ENCODE measurements around the gene CDH23. TPM values are rescaled to one million over a fixed set of nuclear protein-coding genes. Genes with fewer than 3 reads are reported as not detected.
A peak's percentile ranks its signal among the peaks of the same experiment; 100 is the strongest.

CDH23 gene
- total and polyA plus RNA-seq, 2 donors (not counting 1 experiment from before 2014, with no cell fraction given) = 0.01 to 0.17 TPM

GRCh38 chr10:71726580-71727104 lies 329.9 kb downstream of the CDH23 start:
- TF ChIP-seq EZH2 (IDR thresholded peaks at IDR 0.05; ENCODE audit: low read length, missing control alignments) = no peak
- no peak for TF ChIP-seq CTCF (conservative IDR thresholded peaks at IDR 0.05 in 1 of 2, IDR thresholded peaks at IDR 0.05 in 1 of 2; ENCODE audit: low read depth in 1 of 2, low read length in 2 of 2)
- Histone ChIP-seq H3K36me3 (ENCODE audit: control insufficient read depth, insufficient read depth, low read length) (no peaks in the 10 kb centered on the region), H3K4me3 (replicated peaks in 1 of 4; ENCODE audit: control extremely low read depth in 1 of 4, insufficient read depth in 1 of 4, low read depth in 3 of 4, low read length in 4 of 4) (no peak overlapping the region), H3K4me2 (ENCODE audit: extremely low read depth, insufficient read depth, low read length) (no peak overlapping the region), H3K9ac (ENCODE audit: insufficient read depth, low read length) (no peak overlapping the region), H3K27me3 (ENCODE audit: control insufficient read depth, insufficient read depth, low read length) (peaks cover 3% of the 10 kb centered on the region), H3K27ac (ENCODE audit: insufficient read depth, low read length) (no peak overlapping the region), H3K9me3 (ENCODE audit: control insufficient read depth, insufficient read depth, low read depth, low read length) (no peaks in the 10 kb centered on the region), H4K20me1 (ENCODE audit: control insufficient read depth, extremely low read depth, insufficient read depth, low read length) (no peaks in the 10 kb centered on the region), H3K4me1 (ENCODE audit: control insufficient read depth, extremely low read depth, insufficient read depth, low read length) (peaks cover 7% of the 10 kb centered on the region), H3K79me2 (ENCODE audit: control insufficient read depth, insufficient read depth, low read length) (no peaks in the 10 kb centered on the region), H2AFZ (ENCODE audit: low read length) (no peak overlapping the region)
- no peak for DNase-seq (ENCODE audit: low read depth in 2 of 2)

DNA sequence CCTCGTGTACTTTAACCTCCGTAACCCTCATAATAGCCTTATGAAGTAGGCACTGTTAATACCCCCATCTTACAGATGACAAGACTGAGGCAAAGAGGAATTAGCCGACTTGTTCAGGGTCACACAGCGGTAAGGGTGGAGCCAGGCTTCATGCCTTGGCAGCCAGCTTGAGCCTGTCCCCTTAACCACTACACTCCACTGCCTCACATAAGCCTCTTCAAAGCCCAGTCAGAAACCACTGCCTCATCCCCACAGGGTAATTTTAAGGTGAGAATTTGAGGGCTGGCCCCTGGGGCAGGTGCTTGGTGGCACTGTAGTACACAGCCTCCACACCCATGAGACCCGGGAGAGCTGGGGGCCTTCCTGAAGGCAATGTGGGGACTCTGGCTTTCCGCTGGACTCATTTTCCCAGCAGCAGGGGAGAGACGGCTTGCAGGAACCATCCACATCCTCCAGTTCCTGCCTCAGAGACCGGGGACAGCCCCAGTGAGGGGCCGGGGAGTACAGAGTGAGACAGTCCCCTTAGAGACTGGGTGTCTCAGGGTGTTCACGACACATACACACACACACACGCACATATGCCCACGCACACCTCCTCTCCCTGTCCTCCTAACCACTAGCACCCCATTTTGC lies 330.5 kb downstream of the CDH23 start:
- H3K4me3 ChIP-seq (replicated peaks in 1 of 4; ENCODE audit: control extremely low read depth in 1 of 4, insufficient read depth in 1 of 4, low read depth in 3 of 4, low read length in 4 of 4) = no peak overlapping the region
- peaks cover 3% of the 10 kb centered on the region for H3K27me3 ChIP-seq (ENCODE audit: control insufficient read depth, insufficient read depth, low read length)
- no peaks in the 10 kb centered on the region for H4K20me1 ChIP-seq (ENCODE audit: control insufficient read depth, extremely low read depth, insufficient read depth, low read length)
- peak overlapping the region; percentile 44 for H3K4me2 ChIP-seq (ENCODE audit: extremely low read depth, insufficient read depth, low read length)
- H3K36me3 ChIP-seq (ENCODE audit: control insufficient read depth, insufficient read depth, low read length) = no peaks in the 10 kb centered on the region
- H3K9ac ChIP-seq (ENCODE audit: insufficient read depth, low read length) = no peak overlapping the region
- no peak overlapping the region for H3K27ac ChIP-seq (ENCODE audit: insufficient read depth, low read length)
- TF ChIP-seq EZH2 (IDR thresholded peaks at IDR 0.05; ENCODE audit: low read length, missing control alignments) = no peak
- no peak for TF ChIP-seq CTCF (conservative IDR thresholded peaks at IDR 0.05 in 1 of 2, IDR thresholded peaks at IDR 0.05 in 1 of 2; ENCODE audit: low read depth in 1 of 2, low read length in 2 of 2)
- H3K9me3 ChIP-seq (ENCODE audit: control insufficient read depth, insufficient read depth, low read depth, low read length) = no peaks in the 10 kb centered on the region
- no peak for DNase-seq (ENCODE audit: low read depth in 2 of 2)
- H2AFZ ChIP-seq (ENCODE audit: low read length) = no peak overlapping the region
- no peaks in the 10 kb centered on the region for H3K79me2 ChIP-seq (ENCODE audit: control insufficient read depth, insufficient read depth, low read length)
- peaks cover 7% of the 10 kb centered on the region for H3K4me1 ChIP-seq (ENCODE audit: control insufficient read depth, extremely low read depth, insufficient read depth, low read length)

DNA sequence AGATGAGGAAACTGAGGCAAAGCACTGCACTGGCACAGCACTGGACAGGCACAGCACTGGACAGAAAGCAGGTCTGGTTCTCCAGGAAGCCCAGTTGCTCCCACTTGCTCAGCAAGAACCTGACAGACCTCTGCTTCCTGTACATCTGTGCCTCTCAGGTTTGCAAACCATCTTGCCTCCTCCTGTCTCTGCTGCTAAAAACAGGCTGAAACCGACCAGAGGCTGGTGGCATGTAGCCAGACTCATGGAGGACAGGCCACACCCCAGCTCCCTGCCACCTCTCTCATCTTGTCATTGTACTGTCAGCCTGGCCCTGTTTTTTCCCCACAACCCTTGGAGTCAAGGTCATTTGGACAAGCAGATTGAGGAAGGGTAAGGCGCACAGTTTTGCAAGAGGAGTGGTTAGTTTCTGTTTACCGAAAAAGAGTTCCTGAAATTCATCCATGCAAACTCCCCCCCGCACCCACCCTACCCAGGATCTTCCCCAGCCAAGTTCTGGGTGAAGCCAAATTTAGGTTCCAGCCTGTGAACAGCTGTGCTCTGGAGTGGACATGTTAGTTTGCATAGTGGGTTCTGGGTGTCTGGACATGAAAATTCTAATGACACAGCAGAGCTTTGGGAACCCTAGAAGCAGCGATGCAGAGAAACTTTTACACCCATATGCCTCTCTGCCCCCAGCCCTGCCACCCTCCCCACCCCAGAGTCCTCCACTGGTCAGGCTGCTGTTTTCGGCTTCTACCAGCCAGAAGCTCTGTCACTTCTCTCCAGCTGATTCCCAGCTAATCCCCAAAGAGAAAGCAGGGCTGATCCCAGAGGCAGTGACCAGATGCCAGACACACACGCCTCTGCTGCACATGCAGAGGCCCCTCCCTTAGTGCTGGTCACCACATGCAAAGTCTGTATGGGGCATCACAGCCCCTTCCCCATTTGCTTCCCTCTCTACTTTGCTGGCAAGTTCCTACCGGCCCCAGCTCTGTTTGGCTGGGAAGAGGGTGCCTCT lies 331.3 kb downstream of the CDH23 start:
- Histone ChIP-seq H3K27ac (ENCODE audit: insufficient read depth, low read length) (no peak overlapping the region), H3K9me3 (ENCODE audit: control insufficient read depth, insufficient read depth, low read depth, low read length) (no peaks in the 10 kb centered on the region), H3K27me3 (ENCODE audit: control insufficient read depth, insufficient read depth, low read length) (peaks cover 3% of the 10 kb centered on the region), H3K4me2 (ENCODE audit: extremely low read depth, insufficient read depth, low read length) (peak overlapping the region; percentile 68), H3K9ac (ENCODE audit: insufficient read depth, low read length) (no peak overlapping the region), H3K36me3 (ENCODE audit: control insufficient read depth, insufficient read depth, low read length) (no peaks in the 10 kb centered on the region), H3K4me1 (ENCODE audit: control insufficient read depth, extremely low read depth, insufficient read depth, low read length) (peaks cover 7% of the 10 kb centered on the region), H3K79me2 (ENCODE audit: control insufficient read depth, insufficient read depth, low read length) (no peaks in the 10 kb centered on the region), H3K4me3 (replicated peaks in 1 of 4; ENCODE audit: control extremely low read depth in 1 of 4, insufficient read depth in 1 of 4, low read depth in 3 of 4, low read length in 4 of 4) (no peak overlapping the region), H2AFZ (ENCODE audit: low read length) (peak overlapping the region; percentile 57), H4K20me1 (ENCODE audit: control insufficient read depth, extremely low read depth, insufficient read depth, low read length) (no peaks in the 10 kb centered on the region)
- DNase-seq (ENCODE audit: low read depth in 2 of 2) = peak in 1 of 2 donors; percentile 53
- no peak for TF ChIP-seq CTCF (conservative IDR thresholded peaks at IDR 0.05 in 1 of 2, IDR thresholded peaks at IDR 0.05 in 1 of 2; ENCODE audit: low read depth in 1 of 2, low read length in 2 of 2)
- TF ChIP-seq EZH2 (IDR thresholded peaks at IDR 0.05; ENCODE audit: low read length, missing control alignments) = no peak

Data from fibroblast of lung (primary cell).